Activated CD4-positive, alpha-beta T cell treated with anti-CD3 and anti-CD28 coated beads, Interleukin-10, Interleukin-2, amounts not matched to agents 100 ng/mL and 50 ng/mL, durations not matched to agents 16 hours and 8 hours (primary cell): ENCODE results near the gene ST7.
"Not testable (repeated sequence)": the region's sequence is repeated elsewhere in the genome, so short reads cannot be mapped to it uniquely, and the experiment has no call there.

Experiments used
- DNase-seq: peaks from one replicate; pipeline ENCODE4 v3.0.0-alpha.2; 2020

ST7 gene

GRCh38 chr7:116953372-116953905 is at the start of gene ST7:
TSS of gene ST7 (plus strand) at chr7:116953501. CDS start at chr7:116953541, 40 bp downstream.
- DNase-seq, result peak; percentile 63

GRCh38 chr7:116906391-116906790 is 46.9 kb upstream of the ST7 start:
- DNase-seq, result no peak

GRCh38 chr7:116910383-116910782 is 42.9 kb upstream of the ST7 start:
- DNase-seq, result no peak

- DNase-seq, result no peak
These were observed 41.5 kb upstream of the ST7 start for GRCh38 chr7:116911801-116912200.

GRCh38 chr7:116912269-116912909 is 40.9 kb upstream of the ST7 start:
- no peak for DNase-seq

GRCh38 chr7:116918704-116919103 is 34.6 kb upstream of the ST7 start:
- no peak for DNase-seq

GRCh38 chr7:116920359-116920758 is 32.9 kb upstream of the ST7 start:
- no peak for DNase-seq

- DNase-seq, result no peak
These were observed 30.8 kb upstream of the ST7 start for GRCh38 chr7:116922545-116922944.

- no peak for DNase-seq
These were observed 28.6 kb upstream of the ST7 start for GRCh38 chr7:116924741-116925140.

- no peak for DNase-seq
These were observed 24.3 kb upstream of the ST7 start for GRCh38 chr7:116929021-116929420.

- DNase-seq, result peak; percentile 77
These were observed 23.1 kb upstream of the ST7 start for GRCh38 chr7:116929914-116930913.

GRCh38 chr7:116932566-116932965 is 20.7 kb upstream of the ST7 start:
- no peak for DNase-seq

GRCh38 chr7:116933465-116933864 is 19.8 kb upstream of the ST7 start:
- DNase-seq, result no peak

GRCh38 chr7:116934580-116934979 is 18.7 kb upstream of the ST7 start:
- no peak for DNase-seq

GRCh38 chr7:116936844-116937243 is 16.5 kb upstream of the ST7 start:
- DNase-seq, result not testable (repeated sequence)

GRCh38 chr7:116938678-116939077 is 14.6 kb upstream of the ST7 start:
- peak; percentile 59 for DNase-seq

GRCh38 chr7:116940689-116941370 is 12.5 kb upstream of the ST7 start:
- DNase-seq, result no peak

- no peak for DNase-seq
These were observed 10.8 kb upstream of the ST7 start for GRCh38 chr7:116942504-116942903.

GRCh38 chr7:116948934-116949333 is 4.4 kb upstream of the ST7 start:
- DNase-seq, result no peak

GRCh38 chr7:116949941-116950801 is 3.1 kb upstream of the ST7 start:
- no peak for DNase-seq

GRCh38 chr7:116950889-116951351 is 2.4 kb upstream of the ST7 start:
- DNase-seq, result no peak
